GM21619 (cell line): ENCODE results near the gene WNT3A.

Source experiments
- ATAC-seq: cut with Tn5 transposase; IDR thresholded peaks from one replicate; pipeline ENCODE4 v1.9.1; 2021; ENCODE audit not compliant: unreplicated experiment

The WNT3A gene

DNA sequence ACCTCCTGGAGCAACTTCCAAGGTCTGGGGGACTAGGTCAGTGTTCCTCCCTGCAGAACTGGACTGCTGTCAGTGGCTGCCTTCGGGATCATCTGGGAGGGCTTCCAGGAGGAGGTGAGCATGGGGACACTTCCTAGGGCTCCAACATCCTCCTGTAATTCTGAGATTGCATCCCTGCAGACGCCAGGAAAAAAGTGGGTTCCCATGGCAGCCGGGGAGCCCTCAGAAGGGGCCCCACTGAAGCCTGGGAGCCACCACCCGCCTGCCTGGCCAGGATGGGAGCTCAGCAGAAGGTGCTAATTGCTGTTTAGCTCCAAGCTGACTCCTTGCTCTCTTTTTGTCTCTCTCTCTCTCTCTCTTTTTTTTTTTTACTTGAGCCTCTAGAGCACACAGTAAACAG, 59.6 kb downstream of the WNT3A start:
- ATAC-seq = no peak

DNA sequence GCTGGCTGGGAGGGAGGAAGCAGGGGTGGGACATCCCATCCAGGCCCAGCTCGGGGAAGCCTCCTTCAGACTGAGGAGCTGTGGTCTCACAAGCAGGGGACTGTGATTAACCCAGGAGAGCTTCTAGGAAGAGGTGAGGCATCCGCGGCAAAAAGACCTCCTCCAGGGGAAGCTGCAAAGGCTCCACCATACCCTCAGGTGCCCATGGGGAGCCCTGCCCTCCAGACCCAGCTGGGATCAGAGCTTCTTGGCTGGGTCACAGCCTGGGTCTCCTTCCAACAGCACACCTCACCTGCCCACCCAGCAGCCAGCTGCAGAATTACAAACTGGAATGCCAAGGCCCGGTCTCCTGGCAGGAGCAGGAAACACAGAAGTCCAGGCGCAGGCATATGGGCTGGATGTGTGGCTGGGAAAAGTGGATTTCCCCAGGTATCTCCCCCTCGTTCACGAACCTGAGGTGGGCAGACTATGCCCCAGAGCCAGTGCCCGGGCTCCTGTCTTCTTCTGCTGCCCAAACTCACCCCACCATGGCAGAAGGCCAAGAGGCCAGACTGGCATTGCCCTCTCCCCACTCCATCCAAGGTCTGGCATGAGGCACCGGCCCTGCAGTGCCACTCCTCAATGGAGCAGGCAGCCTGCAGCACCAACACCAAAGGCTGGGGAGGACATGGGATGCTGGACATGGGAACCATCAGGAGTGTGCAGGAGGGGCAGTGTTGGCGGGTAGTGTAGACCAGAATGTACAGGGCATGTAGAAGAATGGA, 60.3 kb downstream of the WNT3A start:
- no peak for ATAC-seq

DNA sequence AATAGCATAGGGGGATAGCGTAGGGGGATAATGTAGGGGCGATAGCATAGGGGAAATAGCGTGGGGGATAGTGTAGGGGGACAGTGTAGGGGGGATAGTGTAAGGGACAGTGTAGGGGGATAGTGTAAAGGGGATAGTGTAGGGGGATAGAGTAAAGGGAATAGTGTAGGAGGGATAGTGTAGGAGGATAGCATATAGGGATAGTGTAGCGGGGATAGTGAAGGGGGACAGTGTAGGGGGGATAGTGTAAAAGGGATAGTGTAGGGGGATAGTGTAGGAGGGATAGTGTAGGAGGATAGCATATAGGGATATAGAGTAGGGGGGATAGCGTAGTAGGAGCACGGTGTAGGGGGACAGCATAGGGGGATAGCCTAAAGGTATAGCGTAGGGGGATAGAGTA, 61.6 kb downstream of the WNT3A start:
- no peak for ATAC-seq

DNA sequence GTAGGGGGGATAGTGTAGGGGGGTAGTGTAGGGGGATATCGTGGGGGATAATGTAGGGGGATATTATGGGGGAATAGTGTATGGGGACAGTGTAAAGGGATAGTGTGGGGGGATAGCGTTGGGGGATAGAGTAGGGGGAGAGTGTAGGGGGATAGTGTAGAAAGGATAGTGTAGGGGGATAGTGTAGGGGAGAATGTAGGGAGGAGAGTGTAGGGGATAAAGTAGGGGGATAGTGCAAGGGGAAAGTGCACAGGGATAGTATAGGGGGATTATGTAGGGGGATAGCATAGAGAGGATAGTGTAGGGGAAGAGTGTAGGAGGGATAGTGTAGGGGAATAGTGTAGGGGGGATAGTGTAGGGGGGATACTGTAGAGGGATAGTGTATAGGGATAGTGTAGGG, 63.4 kb downstream of the WNT3A start:
- no peak for ATAC-seq

DNA sequence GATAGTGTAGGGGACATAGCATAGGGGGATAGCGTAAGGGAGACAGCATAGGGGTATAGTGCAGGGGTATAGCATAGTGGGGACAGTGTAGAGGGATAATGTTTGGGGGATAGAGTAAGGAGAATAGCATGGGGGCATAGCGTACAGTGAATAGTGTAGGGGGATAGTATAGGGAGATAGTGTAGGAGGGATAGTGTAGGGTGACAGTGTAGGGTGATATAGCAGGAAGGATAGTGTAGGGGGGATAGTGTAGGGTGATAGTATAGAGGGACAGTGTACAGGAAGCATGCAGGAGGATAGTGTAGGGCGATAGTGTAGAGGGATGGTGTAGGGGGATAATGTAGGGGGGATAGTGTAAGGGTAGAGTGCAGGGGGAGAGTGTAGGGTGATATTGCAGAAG, 64.1 kb downstream of the WNT3A start:
- no peak for ATAC-seq

DNA sequence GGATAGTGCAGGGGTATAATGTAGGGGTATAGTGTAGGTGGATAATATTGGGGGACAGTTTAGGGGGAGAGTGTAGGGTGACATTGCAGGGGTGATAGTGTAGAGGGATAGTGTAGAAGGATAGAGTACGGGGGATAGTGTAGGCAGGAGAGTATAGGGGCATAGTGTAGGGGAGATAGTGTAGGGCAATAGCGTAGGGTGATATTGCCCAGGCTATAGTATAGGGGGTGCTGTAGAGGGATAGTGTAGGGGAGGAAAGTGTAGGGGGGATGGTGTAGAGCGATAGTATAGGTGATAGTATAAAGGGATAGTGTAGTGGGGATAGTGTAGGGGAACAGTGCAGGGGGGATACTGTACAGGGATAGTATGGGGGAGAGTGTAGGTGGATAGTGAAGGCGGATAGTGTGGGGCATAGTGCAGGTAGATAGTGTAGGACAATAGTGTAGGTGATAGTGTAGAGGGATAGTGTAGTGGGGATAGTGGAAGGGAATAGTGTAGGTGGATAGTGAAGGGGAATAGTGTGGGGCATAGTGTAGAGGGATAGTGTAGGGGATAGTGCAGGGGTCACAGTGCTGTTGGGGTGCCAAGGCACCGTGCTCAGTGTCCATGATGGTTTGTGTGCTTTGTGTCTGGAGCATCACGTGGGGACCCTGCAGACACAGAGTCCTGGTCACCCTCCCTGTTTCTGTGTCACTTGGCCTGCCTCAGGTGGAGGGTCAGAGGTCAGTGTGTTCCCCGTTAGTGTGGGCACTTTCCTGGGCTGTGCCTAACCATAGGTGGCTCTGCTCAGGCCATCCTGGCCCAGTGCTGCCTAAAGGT, 65.2 kb downstream of the WNT3A start:
- ATAC-seq = no peak

DNA sequence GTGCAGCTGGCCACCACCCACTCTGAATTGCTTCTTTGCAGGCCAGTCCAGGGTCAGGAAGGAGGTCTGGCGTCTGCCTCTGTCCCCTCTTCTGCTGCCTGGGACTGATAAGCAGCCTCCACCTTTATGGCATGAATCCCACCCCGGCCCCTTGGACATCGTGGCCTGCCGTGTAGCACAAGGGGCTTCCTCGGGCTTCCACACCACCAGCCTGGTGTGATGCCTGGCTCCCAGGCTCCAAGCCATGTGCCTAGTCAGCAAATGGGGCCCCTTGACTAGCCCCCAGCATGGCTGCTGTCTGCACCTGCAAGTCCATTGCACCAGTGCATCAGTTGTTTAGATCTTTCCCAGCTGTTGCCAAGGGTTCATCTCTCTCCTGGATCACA, 65.9 kb downstream of the WNT3A start:
- ATAC-seq = no peak

DNA sequence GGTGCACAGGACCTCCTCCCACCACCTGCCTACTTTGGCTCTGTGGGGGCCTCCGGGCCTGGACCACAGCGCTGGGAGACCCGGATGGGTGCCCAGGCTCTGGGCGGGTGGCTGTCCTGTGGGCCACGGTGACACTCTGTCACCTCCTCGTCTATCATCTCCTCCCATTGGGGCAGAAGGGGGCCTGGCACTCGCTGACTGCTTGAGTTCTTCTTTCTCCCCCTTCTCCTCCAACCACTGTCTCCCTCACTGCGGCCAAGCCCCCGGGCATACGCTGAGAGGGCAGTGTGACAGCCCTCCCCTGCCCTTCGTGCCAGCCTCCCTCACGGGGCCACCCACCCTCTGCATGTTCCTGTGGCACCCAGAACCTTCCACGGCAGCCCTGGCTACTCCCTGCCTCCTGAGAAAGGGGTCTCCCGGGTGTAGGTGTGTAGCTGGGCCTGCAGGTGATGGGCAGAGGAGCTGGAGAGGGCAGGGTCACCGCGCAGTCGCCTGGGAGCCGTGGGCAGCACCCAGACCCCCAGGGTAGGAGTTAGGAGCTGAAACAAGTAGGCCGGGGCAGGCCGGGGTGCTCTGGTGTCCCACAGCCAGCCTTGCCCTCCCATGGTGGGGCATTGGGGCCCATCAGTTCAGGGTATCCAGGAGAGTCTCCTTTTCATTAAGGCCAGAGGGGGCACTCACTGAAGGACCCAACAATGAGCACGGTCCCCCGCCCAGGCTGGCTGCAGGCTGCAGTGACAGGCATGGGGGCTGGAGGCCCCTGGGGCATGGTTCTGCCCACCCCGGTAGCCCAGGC, 66.5 kb downstream of the WNT3A start:
- no peak for ATAC-seq

DNA sequence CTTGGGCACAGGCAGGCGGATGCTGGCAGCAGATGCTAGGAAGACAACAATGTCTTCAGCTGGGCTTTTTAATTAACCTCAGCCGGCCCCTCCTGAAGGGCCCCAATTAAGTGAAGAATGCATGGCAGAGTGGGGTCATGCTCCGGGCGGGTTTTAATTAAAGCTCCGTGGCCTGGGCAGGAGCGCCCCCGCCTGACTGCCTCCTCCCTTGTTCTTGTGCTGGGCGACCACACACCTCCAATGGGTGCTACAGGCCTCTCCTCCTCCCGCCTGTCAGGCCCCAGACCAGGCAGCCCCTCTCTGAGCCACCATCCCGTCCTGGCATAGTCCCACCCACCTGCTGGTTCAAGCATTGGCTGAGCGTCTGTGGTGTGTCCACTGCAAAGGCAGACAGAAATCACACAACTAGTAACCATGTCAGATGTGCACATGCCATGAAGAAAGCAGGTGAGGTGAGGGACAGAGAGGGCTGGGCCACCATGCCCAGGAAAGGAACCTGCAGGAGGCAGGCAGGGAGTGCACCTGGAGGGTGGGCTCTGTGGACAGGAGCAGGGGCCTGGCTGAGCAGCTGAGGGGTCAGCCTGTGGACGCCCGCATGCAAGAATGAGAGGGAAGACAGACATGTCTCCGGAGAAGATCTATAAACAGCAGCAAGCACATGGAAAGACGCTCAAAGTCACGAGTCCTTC, 67.2 kb downstream of the WNT3A start:
- no peak for ATAC-seq

DNA sequence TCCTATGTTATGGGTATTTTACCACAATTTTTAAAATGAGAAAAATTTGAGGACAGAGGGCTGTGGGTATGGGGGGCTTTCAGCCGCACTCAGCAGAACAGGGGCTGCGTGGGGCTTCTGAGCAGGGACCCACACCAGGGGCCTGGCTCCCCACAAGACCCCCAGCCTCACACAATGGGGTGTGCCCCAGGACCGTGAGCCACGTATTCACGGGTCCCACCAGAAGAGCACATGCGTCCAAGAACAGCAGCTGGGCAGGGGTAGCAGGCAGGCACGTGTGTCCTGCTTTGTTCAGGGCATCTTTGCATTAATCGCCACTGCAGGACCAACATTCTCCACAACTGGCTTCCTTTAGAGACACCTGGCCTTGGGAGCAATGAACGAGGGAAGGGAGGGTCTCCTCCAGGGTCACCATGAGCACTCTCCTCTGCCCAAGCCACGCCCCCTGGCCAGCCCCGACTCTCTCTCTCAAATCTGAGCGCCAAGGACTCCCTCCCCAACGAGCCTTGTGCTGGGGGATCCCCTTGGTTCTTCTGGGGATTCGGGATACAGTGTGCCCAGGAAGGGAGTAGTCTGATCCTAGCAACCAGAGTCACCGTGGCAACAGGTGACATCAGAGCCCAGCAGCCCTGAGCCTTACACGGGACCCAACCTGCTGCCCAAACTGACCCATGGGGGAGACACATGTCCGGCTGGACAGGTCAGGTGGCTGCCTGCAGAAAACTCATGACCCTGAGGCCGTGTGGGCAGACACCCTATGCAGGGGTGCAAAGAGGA, 68.3 kb downstream of the WNT3A start:
- ATAC-seq = no peak

DNA sequence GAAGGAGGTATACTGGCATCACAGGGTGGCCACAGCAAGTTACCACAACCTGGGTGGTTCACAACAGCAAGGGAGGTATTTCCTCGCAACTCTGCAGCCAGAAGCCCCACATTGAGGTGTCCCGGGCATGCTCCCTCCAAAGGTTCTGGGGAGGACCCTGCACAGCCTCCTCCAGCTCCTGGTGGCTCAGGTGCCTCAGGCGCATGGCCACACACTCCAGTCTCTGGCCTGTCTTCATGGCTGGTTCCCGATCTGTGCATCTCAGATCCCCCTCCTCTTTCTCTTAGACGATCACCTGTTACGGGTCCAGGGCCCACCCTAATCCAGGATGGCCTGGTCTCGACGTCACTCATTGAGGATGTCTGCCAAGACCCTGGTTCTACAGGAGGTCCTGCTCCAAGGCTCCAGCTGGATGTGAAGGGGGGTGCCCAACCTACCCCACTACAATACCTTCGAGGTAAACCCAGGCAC, 69.0 kb downstream of the WNT3A start:
- ATAC-seq = no peak

DNA sequence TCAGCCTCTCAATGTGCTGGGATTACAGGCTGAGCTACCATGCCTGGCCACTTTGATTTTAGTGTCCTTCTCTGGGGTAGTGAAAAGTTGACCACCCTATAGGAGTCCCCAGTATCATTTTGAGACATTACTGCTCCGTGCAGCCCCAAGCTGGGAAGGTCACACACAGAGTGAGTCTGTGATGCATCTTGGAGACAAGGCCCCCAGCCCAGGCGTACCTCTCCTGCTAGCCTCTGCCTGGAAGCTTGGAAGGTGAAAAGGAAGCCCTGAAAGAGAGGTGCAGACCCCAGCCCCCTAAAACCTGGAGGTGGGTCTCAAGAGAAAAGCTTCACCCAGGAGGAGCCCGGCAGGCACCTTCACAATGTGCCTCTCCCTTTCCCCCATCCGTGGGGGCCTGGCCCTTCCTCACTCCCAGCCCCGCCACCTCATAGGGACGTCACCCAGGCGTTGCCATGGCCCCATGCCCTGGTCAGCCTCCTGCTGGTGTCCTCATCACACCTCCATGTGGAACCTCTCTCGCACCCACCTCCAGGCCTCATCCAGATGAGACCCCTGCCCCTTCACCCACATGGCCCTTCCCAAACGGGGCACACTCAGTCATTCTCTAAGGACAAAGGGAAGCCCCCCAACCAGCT, 70.1 kb downstream of the WNT3A start:
- ATAC-seq = no peak

DNA sequence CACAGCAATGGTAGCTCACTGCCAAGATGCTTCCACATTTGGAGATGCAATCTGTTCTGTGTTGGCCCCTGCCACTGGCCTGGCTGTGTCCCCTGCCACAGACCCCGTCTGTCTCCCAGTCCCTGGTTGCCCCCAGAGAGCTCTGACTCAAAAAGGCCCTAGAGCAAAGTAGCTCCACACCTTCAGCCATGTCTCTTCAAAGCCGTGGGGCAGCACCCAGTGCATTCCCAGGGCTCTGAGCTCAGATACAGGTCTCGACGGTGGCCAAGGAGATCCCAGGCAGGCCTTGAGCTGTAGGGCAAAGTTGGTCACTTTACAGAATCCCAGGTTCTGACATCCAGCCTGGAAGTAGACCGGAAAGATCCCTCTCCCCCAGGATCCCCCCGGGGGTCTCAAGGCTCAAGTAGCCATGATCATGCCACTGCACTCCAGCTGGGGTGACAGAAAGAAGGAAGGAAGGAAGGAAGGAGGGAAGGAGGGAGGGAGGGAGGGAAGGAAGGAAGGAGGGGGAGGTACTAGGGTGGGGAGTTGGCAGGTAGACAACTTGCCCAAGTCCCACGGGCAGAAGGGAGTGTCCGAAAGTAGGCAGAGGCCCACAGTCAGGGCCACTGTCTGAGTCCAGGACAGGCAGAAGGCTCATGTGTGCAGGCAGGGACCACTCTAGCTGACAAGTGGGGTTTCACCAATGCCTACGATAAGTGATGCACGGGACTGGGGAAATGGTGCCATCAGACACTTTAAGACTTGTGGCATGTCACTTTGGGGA, 71.0 kb downstream of the WNT3A start:
- no peak for ATAC-seq

DNA sequence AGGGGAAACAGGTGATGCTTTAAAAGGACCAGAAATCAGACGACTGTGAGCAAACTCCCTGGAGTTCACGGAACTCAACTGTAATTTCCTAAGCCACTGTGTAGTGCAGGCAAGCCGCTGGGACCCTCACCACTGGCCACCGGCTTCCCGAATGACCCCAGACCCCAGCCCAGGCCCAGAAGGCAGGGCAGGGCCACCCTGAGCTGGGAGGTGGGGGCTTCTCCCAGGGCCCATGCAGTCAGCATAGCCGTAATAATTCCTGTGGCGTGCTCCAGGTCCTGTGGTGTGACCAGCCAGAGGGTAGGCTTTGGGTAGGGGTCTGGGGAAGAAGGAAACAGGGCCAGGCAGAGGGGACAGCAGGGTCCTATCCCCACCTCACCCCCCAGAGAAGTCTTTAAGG, 72.2 kb downstream of the WNT3A start:
- no peak for ATAC-seq

DNA sequence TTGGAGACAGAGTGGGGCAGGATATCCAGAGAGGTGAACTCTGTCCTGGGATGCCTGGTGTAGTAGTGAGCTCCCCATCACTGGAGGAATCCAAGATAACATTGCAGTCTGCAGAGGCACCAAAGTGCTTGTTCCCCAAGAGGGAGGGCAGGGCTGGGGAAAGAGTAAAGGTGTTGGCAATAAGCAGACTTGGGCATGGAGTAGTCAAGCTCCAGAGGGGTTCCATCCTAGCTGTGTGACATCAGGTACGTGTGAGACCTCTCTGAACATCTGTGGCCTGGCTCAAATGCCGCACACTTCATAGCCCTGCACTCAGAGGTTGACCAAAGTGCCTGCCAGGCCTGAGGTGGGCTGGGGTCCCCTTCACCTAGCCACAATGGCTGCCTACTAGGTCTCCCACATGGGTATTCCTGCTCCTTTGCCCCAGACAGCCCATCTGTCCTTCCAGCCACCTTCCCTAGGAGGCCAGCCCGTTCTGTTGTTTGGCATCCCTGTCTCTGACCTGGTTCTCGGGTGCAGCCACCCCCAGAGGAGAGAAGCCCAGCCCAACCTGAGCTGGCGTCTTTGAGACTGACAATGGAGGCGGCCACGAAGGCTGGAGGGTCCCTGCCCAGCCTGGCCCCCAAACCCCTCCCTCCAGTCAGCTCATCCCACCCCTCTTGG, 72.9 kb downstream of the WNT3A start:
- no peak for ATAC-seq

DNA sequence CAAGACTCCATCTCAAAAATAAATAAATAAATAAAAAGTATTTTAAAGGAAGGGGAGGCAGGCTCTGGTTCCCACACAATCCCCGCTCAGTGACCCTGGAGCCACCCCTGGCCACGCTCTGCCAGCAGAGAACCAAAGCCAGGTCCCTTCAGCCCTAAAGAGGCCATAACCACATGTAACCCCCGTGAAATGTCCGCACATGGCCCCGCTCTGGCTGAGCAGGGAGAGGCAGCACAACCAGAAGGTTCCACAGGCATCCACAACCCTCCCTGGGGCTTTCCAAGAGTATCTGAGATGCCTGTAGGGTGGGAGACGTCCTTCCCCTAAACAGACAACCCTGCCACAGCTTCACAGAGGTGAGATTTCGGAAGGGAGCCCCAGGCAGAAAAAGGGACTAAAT, 74.3 kb downstream of the WNT3A start:
- no peak for ATAC-seq

DNA sequence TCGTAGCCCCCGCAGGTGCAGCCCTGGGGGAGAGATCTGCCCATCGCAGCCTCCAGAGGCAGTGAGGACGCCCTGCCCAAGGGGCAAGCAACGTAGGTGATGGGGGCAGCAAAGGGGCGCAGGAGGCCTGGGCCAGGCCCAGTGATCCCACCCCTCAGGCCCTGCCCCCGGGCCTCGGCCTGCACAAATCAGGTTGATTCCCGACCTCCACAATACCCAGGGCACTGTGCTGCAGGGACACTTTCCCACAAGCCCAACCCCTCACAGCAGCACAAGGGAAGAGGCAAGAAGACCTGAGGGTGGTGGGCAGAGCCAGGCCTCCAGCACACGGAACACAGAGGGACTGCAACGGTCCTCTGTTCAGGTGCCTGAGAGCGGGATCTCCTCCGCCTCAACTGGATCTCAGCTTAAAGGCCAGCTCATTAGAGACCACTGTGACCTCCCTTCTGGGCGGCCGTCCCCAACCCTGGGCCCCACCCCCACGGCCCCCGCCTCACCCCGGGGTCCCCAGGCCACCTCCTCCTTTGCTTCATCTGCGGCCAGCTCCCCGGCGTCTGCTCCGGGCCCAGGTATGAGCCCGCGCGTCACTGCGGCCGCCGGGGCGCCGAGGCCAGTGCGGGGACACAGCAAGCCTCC, 74.9 kb downstream of the WNT3A start:
- ATAC-seq = peak; percentile 8
